SK-N-MC (cell line): Measurements from ENCODE around the gene PSMD5.

Experiments used
- EZH2 ChIP-seq: fragments of 200-600 bp; sonication (generic); IDR thresholded peaks from one replicate; pipeline ENCODE4 v1.6.1; 2017; ENCODE audit warnings: antibody characterized with exemption
- POLR2AphosphoS5 ChIP-seq: IDR thresholded peaks from 2 replicates; pipeline ENCODE4 v1.6.1; 2012; ENCODE audit warnings: mild to moderate bottlenecking, low read depth, low read length, borderline replicate concordance

DNA sequence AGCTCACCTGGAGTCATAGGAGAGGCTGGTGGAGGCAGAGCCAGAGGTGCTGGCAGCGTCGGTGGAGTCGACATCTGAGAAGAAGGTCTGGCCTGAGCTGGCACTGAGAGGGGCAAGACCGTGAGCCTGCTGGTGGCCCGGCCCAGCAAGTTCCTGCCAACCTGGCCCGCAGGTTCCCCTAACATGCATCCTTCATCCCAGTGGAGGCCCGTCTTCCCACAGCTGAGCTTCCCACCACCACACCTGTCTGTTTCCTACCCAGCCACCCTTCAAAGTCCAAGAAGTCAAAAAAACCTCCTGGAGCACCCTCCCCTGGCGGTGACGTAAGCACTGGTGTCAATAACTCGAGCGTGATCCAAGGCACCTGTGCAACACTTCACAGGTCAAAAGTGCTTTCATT lies 17.4 kb upstream of the PSMD5 start:
- TF ChIP-seq POLR2AphosphoS5 (no peak), EZH2 (no peak)
